Loucy (cell line): Measurements from ENCODE around the gene IGFBP5.

Source experiments
- H2AFZ ChIP-seq: fragments of 200-600 bp; sonication (generic); 2 replicates; pipeline ENCODE4 v1.6.0; 2016; ENCODE audit warnings: antibody characterized with exemption, mild to moderate bottlenecking, low read length, moderate library complexity
- H3F3A ChIP-seq: fragments of 200-600 bp; 2 replicates; pipeline ENCODE4 v1.6.0; 2016; ENCODE audit warnings: antibody characterized with exemption, low read depth, mild to moderate bottlenecking
- H3K27me3 ChIP-seq: fragments of 200-600 bp; sonication (generic); 2 replicates; pipeline ENCODE4 v1.6.1; 2014; ENCODE audit warnings: low read length, mild to moderate bottlenecking; ENCODE audit not compliant: insufficient read depth, poor library complexity, severe bottlenecking
- H3K36me3 ChIP-seq: fragments of 200-600 bp; sonication (generic); 2 replicates; pipeline ENCODE4 v1.6.1; 2016; ENCODE audit warnings: low read length; ENCODE audit not compliant: insufficient read depth
- H3K4me1 ChIP-seq: fragments of 200-600 bp; sonication (generic); 2 replicates; pipeline ENCODE4 v1.5.1; 2014; ENCODE audit warnings: low read length, mild to moderate bottlenecking; ENCODE audit not compliant: insufficient read depth, poor library complexity, severe bottlenecking
- H3K4me2 ChIP-seq: fragments of 200-600 bp; sonication (generic); 2 replicates; pipeline ENCODE4 v1.6.0; 2014; ENCODE audit warnings: antibody characterized with exemption, low read length, low read depth, mild to moderate bottlenecking; ENCODE audit not compliant: poor library complexity, severe bottlenecking
- H3K4me3 ChIP-seq: fragments of 200-600 bp; sonication (generic); 2 replicates; pipeline ENCODE4 v1.5.1; 2014; ENCODE audit warnings: low read length, mild to moderate bottlenecking, mixed read lengths; ENCODE audit not compliant: poor library complexity, severe bottlenecking
- H3K79me2 ChIP-seq: fragments of 200-600 bp; sonication (generic); 2 replicates; pipeline ENCODE4 v1.6.1; 2014; ENCODE audit warnings: low read length; ENCODE audit not compliant: insufficient read depth
- H3K9ac ChIP-seq: fragments of 200-600 bp; sonication (generic); 2 replicates; pipeline ENCODE4 v1.6.0; 2014; ENCODE audit warnings: mild to moderate bottlenecking, low read depth, low read length, moderate library complexity; ENCODE audit not compliant: poor library complexity, severe bottlenecking
- H3K9me2 ChIP-seq: fragments of 200-600 bp; sonication (generic); replicated peaks from 2 replicates; pipeline ENCODE4 v1.6.1; 2016; ENCODE audit warnings: low read depth, low read length, mixed read lengths
- H3K9me3 ChIP-seq: fragments of 200-600 bp; sonication (generic); 2 replicates; pipeline ENCODE4 v1.6.1; 2014; ENCODE audit warnings: mild to moderate bottlenecking, antibody characterized with exemption, low read length, low read depth; ENCODE audit not compliant: insufficient read depth
- H4K20me1 ChIP-seq: fragments of 200-600 bp; sonication (generic); 2 replicates; pipeline ENCODE4 v1.6.0; 2014; ENCODE audit warnings: antibody characterized with exemption, low read length, mild to moderate bottlenecking; ENCODE audit not compliant: insufficient read depth, poor library complexity, severe bottlenecking
- EZH2phosphoT487 ChIP-seq: fragments of 200-600 bp; IDR thresholded peaks from 2 replicates; pipeline ENCODE4 v1.6.1; 2018; ENCODE audit warnings: antibody characterized with exemption, mild to moderate bottlenecking, moderate library complexity, borderline replicate concordance
- TF ChIP-seq, protein P1 (sequence below): fragments of 200-600 bp; sonication (generic); conservative IDR thresholded peaks from 2 replicates; pipeline ENCODE4 v1.5.1; 2014; ENCODE audit warnings: mild to moderate bottlenecking, antibody characterized with exemption, low read length

The IGFBP5 gene

DNA sequence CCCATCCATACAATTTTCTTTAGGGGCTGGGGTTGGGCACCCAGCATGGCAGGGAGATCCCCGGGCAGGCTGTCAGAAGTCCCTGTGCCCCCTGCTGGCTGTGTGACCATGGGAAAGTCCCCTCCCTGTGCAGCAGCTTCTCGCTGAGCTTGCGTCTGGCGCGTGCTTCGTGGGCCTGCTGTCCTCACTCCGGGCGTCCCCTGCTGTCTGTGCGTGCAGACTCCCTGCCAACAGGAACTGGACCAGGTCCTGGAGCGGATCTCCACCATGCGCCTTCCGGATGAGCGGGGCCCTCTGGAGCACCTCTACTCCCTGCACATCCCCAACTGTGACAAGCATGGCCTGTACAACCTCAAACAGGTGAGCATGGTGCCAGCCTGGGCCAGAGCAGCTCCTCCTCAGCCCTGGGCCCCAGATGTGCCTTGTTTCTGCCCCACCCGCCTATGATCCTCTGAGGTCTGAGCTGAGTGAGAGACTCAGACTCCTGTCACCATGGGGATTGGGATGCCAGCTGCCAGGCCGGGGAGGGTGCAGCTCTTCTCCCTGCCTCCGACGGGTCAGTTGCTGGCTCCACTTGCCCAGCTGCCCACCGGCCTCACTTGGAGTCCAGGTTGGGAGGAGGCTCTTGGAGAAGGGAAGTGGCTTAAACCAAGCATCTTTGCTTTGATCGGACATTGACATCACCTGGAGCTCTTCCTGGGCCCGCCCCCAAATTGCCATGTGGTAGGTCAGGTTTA is 33.5 kb downstream of the IGFBP5 start:
- TF ChIP-seq EZH2phosphoT487: no peak
- TF ChIP-seq, protein P1, sequence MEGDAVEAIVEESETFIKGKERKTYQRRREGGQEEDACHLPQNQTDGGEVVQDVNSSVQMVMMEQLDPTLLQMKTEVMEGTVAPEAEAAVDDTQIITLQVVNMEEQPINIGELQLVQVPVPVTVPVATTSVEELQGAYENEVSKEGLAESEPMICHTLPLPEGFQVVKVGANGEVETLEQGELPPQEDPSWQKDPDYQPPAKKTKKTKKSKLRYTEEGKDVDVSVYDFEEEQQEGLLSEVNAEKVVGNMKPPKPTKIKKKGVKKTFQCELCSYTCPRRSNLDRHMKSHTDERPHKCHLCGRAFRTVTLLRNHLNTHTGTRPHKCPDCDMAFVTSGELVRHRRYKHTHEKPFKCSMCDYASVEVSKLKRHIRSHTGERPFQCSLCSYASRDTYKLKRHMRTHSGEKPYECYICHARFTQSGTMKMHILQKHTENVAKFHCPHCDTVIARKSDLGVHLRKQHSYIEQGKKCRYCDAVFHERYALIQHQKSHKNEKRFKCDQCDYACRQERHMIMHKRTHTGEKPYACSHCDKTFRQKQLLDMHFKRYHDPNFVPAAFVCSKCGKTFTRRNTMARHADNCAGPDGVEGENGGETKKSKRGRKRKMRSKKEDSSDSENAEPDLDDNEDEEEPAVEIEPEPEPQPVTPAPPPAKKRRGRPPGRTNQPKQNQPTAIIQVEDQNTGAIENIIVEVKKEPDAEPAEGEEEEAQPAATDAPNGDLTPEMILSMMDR: peak; percentile 44
- Histone ChIP-seq H3K79me2 (peaks cover 36% of the 10 kb centered on the region), H3K9me3 (no peaks in the 10 kb centered on the region), H3K4me3 (no peak overlapping the region), H3K36me3 (peaks cover 92% of the 10 kb centered on the region; the same call in 1 of the 2 replicates), H3K27me3 (no peaks in the 10 kb centered on the region), H3K9me2 (no peaks in the 10 kb centered on the region), H3K4me1 (no peaks in the 10 kb centered on the region), H3K9ac (no peak overlapping the region), H4K20me1 (peaks cover 50% of the 10 kb centered on the region), H2AFZ (no peak overlapping the region), H3K4me2 (no peak overlapping the region), H3F3A (no peaks in the 10 kb centered on the region)

DNA sequence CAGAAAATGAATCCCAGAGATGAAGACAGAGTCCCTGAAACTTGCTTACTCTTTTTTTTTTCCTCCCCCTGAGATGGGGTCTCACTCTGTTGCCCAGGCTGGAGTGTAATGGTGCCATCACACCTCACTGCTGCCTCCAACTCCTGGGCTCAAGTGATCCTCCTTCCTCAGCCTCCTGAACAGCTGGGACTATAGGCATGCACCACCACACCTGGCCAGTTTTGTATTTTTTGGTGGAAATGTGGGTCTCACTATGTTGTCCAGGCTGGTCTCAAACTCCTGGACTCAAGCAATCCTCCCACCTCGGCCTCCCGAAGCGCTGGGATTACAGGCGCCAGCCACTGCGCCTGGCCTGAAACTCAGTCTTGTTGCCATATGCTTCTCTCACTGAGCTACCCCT is 34.3 kb downstream of the IGFBP5 start:
- Histone ChIP-seq H3F3A (no peaks in the 10 kb centered on the region), H3K4me1 (no peaks in the 10 kb centered on the region), H3K27me3 (no peaks in the 10 kb centered on the region), H3K36me3 (peaks cover 97% of the 10 kb centered on the region; the same call in 1 of the 2 replicates), H3K9ac (no peak overlapping the region), H3K4me2 (no peak overlapping the region), H3K9me2 (no peaks in the 10 kb centered on the region), H3K4me3 (no peak overlapping the region), H3K9me3 (no peaks in the 10 kb centered on the region), H3K79me2 (peaks cover 44% of the 10 kb centered on the region), H2AFZ (no peak overlapping the region), H4K20me1 (peaks cover 57% of the 10 kb centered on the region)
- TF ChIP-seq EZH2phosphoT487: no peak
- TF ChIP-seq, protein P1: no peak

DNA sequence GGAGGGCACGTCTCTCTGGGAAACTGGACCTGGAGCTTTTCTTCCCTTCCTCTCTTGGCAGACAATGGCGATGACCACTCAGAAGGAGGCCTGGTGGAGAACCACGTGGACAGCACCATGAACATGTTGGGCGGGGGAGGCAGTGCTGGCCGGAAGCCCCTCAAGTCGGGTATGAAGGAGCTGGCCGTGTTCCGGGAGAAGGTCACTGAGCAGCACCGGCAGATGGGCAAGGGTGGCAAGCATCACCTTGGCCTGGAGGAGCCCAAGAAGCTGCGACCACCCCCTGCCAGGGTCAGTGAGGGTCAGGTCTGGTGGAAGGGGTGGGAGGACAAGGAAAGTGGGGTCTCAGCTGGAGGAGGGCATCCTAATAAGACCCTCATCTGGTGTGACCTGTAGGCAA is 34.9 kb downstream of the IGFBP5 start:
- Histone ChIP-seq H3K9me2 (no peaks in the 10 kb centered on the region), H3K4me1 (no peaks in the 10 kb centered on the region), H3K9me3 (no peaks in the 10 kb centered on the region), H2AFZ (no peak overlapping the region), H3K4me2 (no peak overlapping the region), H3K4me3 (no peak overlapping the region), H3K9ac (no peak overlapping the region), H4K20me1 (peaks cover 61% of the 10 kb centered on the region), H3K79me2 (peaks cover 49% of the 10 kb centered on the region), H3K36me3 (peaks cover 95% of the 10 kb centered on the region; the same call in 1 of the 2 replicates), H3F3A (no peaks in the 10 kb centered on the region), H3K27me3 (no peaks in the 10 kb centered on the region)
- TF ChIP-seq, protein P1: no peak
- TF ChIP-seq EZH2phosphoT487: no peak
